OCI-LY7 (cell line): ENCODE data around the gene CRYL1.

Source experiments
- EZH2phosphoT487 ChIP-seq: fragments of 200-600 bp; sonication (generic); IDR thresholded peaks from 2 replicates; pipeline ENCODE4 v1.6.1; 2018; ENCODE audit warnings: low read depth, borderline replicate concordance, mild to moderate bottlenecking, mixed run types, antibody characterized with exemption, low read length, moderate library complexity, mixed read lengths
- TF ChIP-seq, protein P1 (sequence below): fragments of 200-600 bp; sonication (generic); conservative IDR thresholded peaks from 2 replicates; pipeline ENCODE4 v1.5.1; 2014; ENCODE audit warnings: mild to moderate bottlenecking, antibody characterized with exemption, low read length, moderate library complexity, mixed read lengths

GRCh38 chr13:20415306-20415679 is 110.4 kb downstream of the CRYL1 start:
- TF ChIP-seq, protein P1, sequence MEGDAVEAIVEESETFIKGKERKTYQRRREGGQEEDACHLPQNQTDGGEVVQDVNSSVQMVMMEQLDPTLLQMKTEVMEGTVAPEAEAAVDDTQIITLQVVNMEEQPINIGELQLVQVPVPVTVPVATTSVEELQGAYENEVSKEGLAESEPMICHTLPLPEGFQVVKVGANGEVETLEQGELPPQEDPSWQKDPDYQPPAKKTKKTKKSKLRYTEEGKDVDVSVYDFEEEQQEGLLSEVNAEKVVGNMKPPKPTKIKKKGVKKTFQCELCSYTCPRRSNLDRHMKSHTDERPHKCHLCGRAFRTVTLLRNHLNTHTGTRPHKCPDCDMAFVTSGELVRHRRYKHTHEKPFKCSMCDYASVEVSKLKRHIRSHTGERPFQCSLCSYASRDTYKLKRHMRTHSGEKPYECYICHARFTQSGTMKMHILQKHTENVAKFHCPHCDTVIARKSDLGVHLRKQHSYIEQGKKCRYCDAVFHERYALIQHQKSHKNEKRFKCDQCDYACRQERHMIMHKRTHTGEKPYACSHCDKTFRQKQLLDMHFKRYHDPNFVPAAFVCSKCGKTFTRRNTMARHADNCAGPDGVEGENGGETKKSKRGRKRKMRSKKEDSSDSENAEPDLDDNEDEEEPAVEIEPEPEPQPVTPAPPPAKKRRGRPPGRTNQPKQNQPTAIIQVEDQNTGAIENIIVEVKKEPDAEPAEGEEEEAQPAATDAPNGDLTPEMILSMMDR, result no peak
- TF ChIP-seq EZH2phosphoT487, result no peak
